PC-3 (cell line): ENCODE data around the gene EXOC6B.
A peak's percentile ranks its signal among the peaks of the same experiment; 100 is the strongest.

Source experiments
- EZH2 ChIP-seq: fragments of 300-600 bp; sonication (generic); IDR thresholded peaks from one replicate; pipeline ENCODE4 v1.6.1; 2017; ENCODE audit warnings: antibody characterized with exemption, mild to moderate bottlenecking, low read length; ENCODE audit not compliant: unreplicated experiment
- EZH2phosphoT487 ChIP-seq: fragments of 300-600 bp; sonication (generic); IDR thresholded peaks from 2 replicates; pipeline ENCODE4 v1.6.1; 2018; ENCODE audit warnings: mild to moderate bottlenecking, antibody characterized with exemption, low read length, borderline replicate concordance
- TF ChIP-seq, protein P1 (sequence below): fragments of 300-600 bp; sonication (generic); conservative IDR thresholded peaks from 2 replicates; pipeline ENCODE4 v1.5.1; 2017; ENCODE audit warnings: antibody characterized with exemption, low read depth, mild to moderate bottlenecking, low read length

DNA sequence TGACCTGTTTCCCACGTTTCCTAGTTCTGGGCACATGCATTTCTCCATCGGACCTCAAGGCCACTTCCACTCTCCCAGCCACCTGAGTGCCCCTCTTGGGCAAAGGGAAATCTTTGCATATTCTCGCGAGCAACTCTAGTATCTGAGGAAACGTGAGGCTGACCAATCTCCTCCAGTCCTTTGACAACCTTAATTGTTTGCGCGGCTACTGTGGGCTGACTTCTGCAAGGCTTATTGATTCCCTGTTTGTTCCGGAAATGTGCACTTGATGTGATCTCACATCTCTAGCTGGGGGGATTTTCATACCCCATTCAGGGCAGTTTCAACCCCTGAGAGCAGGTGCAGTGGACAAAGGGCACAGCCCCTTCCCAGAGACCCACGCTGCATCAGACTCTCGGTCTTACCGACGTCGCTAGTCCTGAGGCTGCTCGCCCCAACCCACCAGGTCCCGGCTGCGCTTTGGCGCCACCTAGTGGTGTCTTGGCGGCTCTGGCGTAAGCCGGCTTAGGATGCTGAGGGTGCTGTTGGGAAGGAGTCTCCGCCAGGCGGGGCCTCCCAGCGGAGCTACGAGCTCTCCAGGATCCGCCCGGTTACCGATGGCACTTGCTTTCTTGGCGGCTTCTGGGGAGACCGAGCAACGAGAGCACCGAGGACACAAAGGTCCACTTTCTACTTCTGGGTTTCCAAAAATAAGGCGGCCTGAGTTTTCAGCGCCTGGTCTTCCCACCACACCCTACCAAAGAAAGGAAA is 36.6 kb upstream of the EXOC6B start:
- TF ChIP-seq, protein P1, sequence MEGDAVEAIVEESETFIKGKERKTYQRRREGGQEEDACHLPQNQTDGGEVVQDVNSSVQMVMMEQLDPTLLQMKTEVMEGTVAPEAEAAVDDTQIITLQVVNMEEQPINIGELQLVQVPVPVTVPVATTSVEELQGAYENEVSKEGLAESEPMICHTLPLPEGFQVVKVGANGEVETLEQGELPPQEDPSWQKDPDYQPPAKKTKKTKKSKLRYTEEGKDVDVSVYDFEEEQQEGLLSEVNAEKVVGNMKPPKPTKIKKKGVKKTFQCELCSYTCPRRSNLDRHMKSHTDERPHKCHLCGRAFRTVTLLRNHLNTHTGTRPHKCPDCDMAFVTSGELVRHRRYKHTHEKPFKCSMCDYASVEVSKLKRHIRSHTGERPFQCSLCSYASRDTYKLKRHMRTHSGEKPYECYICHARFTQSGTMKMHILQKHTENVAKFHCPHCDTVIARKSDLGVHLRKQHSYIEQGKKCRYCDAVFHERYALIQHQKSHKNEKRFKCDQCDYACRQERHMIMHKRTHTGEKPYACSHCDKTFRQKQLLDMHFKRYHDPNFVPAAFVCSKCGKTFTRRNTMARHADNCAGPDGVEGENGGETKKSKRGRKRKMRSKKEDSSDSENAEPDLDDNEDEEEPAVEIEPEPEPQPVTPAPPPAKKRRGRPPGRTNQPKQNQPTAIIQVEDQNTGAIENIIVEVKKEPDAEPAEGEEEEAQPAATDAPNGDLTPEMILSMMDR, result peak; percentile 97
- TF ChIP-seq EZH2, result no peak
- TF ChIP-seq EZH2phosphoT487, result no peak
